ENCODE data around the gene PSMA5. TPM values are rescaled to one million over a fixed set of nuclear protein-coding genes. Genes with fewer than 3 reads are reported as not detected.

The PSMA5 gene
- total RNA-seq, 4 donors from 2014 or later: 15.1 to 46.0 (median 30.3) TPM

GRCh38 chr1:109393617-109394233, 32.5 kb downstream of the PSMA5 start:
- TF ChIP-seq CTCF (IDR thresholded peaks at IDR 0.05; ENCODE audit: low read depth): no peak

GRCh38 chr1:109392788-109393616, 33.2 kb downstream of the PSMA5 start:
- TF ChIP-seq CTCF (IDR thresholded peaks at IDR 0.05; ENCODE audit: low read depth): no peak

DNA sequence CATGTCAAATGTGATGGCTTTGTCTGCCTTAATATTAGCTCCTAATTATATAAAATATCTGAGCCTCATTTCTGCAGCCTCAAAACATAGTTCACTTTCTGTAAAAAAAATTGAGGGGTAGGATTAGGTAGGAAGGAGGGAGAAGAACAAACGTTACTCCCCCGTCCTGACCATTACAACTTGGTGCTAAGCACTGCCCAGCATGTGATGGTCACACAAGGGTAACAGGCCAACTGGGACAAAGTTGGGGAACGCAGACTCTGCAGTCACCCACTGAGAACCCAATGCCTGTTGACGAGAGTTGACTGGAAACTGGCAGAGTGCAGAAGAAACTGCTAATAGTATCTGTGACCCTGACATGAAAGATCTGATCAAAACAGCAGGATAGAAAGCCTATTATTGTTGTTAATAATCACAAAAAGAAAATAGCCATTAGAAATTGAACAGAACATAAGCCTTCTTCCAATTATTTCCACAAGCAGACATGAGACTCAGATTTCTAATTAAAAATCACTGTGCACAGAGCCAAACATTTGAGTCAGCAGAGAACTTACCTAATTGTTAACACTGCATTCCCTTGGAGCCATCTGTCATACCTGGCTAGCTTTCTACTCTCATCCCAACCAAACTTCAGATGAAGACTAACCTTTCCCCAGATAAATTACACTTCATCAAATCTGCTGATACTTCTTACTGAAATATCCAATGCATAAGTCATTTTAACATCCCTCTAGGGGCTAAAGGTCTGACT, 34.0 kb downstream of the PSMA5 start:
- TF ChIP-seq CTCF (IDR thresholded peaks at IDR 0.05; ENCODE audit: low read depth): no peak

GRCh38 chr1:109391626-109392025, 34.6 kb downstream of the PSMA5 start:
- no peak for TF ChIP-seq CTCF (IDR thresholded peaks at IDR 0.05; ENCODE audit: low read depth)

- no peak for TF ChIP-seq CTCF (IDR thresholded peaks at IDR 0.05; ENCODE audit: low read depth)
Measured at GRCh38 chr1:109391157-109391556, 35.1 kb downstream of the PSMA5 start.

GRCh38 chr1:109389638-109390341, 36.5 kb downstream of the PSMA5 start:
- TF ChIP-seq CTCF (IDR thresholded peaks at IDR 0.05; ENCODE audit: low read depth): no peak

All from subcutaneous adipose tissue (tissue), 4 donors.